Progenitor cell of endocrine pancreas (in vitro differentiated cells): ENCODE measurements around the gene FOXE1. TPM values are rescaled to one million over a fixed set of nuclear protein-coding genes. Genes with fewer than 3 reads are reported as not detected.

Experiments
- DNase-seq: peaks from one replicate; pipeline ENCODE4 v3.0.0; 2021; ENCODE audit warnings: low spot score; ENCODE audit not compliant: unreplicated experiment
- H3K27ac Mint-ChIP-seq: 2 replicates; pipeline ENCODE4 v1.8.0; 2021; ENCODE audit warnings: mild to moderate bottlenecking, moderate library complexity, mixed read lengths
- H3K27me3 Mint-ChIP-seq: 2 replicates; pipeline ENCODE4 v1.8.0; 2021; ENCODE audit warnings: mixed read lengths
- H3K36me3 Mint-ChIP-seq: 2 replicates; pipeline ENCODE4 v1.8.0; 2022; ENCODE audit warnings: mixed read lengths; ENCODE audit not compliant: insufficient read depth
- H3K4me1 Mint-ChIP-seq: 2 replicates; pipeline ENCODE4 v1.8.0; 2021; ENCODE audit warnings: low read depth, mixed read lengths
- H3K4me3 Mint-ChIP-seq: 2 replicates; pipeline ENCODE4 v1.8.0; 2021; ENCODE audit warnings: low read depth, mild to moderate bottlenecking, moderate library complexity, mixed read lengths
- H3K9me3 Mint-ChIP-seq: 2 replicates; pipeline ENCODE4 v1.8.0; 2021; ENCODE audit warnings: low read depth, mixed read lengths
- total RNA-seq: library from RNA; stranded (reverse); gene quantifications from 2 replicates; pipeline ENCODE4 v1.2.1, GENCODE V29; 2021
- TF ChIP-seq, protein P1 (sequence below): fragments of 200-600 bp; sonication (generic); IDR thresholded peaks from one replicate; pipeline ENCODE4 v1.5.0; 2021; ENCODE audit warnings: antibody characterized with exemption, mild to moderate bottlenecking; ENCODE audit not compliant: unreplicated experiment

The FOXE1 gene
- total RNA-seq, 1 donor from 2014 or later = 0.29 TPM

DNA sequence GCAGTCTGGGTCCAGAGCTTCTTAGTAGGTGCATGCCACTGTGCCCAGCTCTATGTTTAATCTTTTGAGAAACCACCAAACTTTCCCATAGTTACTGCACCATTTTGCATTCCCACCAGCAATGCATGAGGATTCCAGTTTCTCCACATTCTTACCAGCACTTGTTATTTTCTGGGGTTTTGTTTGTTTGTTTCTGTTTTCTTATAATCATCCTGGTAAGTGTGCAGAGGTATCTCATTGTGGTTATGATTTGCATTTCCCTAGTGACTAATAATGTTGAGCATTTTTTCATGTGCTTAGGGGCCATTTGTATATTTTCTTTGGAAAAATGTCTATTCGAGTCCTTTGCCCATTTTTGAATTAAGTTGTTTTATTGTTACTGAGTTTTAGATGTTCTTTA lies 11.4 kb downstream of the FOXE1 start:
- TF ChIP-seq, protein P1, sequence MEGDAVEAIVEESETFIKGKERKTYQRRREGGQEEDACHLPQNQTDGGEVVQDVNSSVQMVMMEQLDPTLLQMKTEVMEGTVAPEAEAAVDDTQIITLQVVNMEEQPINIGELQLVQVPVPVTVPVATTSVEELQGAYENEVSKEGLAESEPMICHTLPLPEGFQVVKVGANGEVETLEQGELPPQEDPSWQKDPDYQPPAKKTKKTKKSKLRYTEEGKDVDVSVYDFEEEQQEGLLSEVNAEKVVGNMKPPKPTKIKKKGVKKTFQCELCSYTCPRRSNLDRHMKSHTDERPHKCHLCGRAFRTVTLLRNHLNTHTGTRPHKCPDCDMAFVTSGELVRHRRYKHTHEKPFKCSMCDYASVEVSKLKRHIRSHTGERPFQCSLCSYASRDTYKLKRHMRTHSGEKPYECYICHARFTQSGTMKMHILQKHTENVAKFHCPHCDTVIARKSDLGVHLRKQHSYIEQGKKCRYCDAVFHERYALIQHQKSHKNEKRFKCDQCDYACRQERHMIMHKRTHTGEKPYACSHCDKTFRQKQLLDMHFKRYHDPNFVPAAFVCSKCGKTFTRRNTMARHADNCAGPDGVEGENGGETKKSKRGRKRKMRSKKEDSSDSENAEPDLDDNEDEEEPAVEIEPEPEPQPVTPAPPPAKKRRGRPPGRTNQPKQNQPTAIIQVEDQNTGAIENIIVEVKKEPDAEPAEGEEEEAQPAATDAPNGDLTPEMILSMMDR = no peak
- H3K27ac Mint-ChIP-seq = no peak overlapping the region
- no peak overlapping the region for H3K4me3 Mint-ChIP-seq
- H3K4me1 Mint-ChIP-seq = no peaks in the 10 kb centered on the region
- peaks cover 13% of the 10 kb centered on the region for H3K9me3 Mint-ChIP-seq
- no peak for DNase-seq
- peaks cover 73% of the 10 kb centered on the region for H3K27me3 Mint-ChIP-seq
- H3K36me3 Mint-ChIP-seq = no peaks in the 10 kb centered on the region

DNA sequence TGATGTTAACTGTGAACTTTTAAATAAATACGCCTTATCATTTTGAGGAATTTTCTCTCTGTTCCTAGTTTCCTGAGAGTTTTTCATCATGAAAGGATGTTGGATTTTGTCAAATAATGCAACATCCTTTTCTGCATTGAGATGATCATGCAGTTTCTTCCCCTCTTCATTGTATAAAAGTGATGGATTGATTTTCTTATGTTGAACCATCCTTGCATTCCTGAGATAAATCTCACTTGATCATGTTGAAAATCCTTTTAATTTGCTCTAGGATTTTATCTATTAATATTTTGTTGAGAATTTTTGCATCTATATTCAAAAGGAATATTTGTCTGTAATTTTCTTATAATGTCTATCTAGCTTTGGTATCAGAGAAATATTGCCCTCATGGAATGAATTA lies 13.3 kb downstream of the FOXE1 start:
- no peak overlapping the region for H3K27ac Mint-ChIP-seq
- TF ChIP-seq, protein P1 = no peak
- H3K4me3 Mint-ChIP-seq = no peak overlapping the region
- no peak for DNase-seq
- H3K27me3 Mint-ChIP-seq = peaks cover 59% of the 10 kb centered on the region
- H3K4me1 Mint-ChIP-seq = no peaks in the 10 kb centered on the region
- peaks cover 13% of the 10 kb centered on the region for H3K9me3 Mint-ChIP-seq
- H3K36me3 Mint-ChIP-seq = no peaks in the 10 kb centered on the region

DNA sequence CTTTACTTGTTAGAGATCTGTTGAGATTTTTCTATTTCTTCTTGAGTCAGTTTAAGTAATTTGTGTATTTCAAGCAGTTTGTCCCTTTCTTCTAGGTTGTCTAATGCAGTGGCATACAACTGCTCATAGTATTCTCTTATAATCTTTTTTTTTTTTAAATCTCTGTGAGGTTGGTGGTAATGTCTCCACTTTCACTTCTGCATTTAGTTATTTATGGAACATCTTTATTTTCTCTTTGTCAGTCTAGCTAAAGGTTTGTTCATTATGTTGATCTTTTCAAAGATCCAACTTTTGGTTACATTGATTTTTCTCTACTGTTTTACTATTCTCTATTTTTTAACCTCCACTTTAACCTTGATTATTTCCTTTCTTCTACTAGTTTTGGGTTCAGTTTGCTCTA lies 13.8 kb downstream of the FOXE1 start:
- H3K4me3 Mint-ChIP-seq = no peak overlapping the region
- peaks cover 13% of the 10 kb centered on the region for H3K9me3 Mint-ChIP-seq
- DNase-seq = no peak
- no peaks in the 10 kb centered on the region for H3K36me3 Mint-ChIP-seq
- no peaks in the 10 kb centered on the region for H3K4me1 Mint-ChIP-seq
- H3K27me3 Mint-ChIP-seq = peaks cover 54% of the 10 kb centered on the region
- TF ChIP-seq, protein P1 = no peak
- no peak overlapping the region for H3K27ac Mint-ChIP-seq

DNA sequence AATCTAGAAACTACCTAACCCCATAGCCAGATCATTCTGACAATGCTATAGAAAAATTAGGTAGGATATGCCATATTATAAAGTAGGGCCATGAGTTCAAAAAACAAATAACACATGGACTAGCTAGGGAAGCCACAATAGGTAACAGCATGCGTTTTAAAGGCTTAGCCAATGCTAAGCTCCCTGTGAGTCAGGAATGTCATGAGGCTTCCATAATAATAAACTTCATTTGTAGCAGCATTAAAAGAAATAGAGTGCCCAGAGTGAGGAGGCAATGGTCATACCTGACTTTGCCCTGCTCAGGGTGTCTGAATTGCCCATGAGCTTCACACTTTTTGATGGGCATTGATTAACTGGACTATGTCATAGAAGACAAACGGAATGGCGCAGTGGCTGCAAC lies 15.8 kb downstream of the FOXE1 start:
- Mint-ChIP-seq H3K4me3 (no peak overlapping the region), H3K27ac (no peak overlapping the region), H3K36me3 (no peaks in the 10 kb centered on the region), H3K27me3 (peaks cover 35% of the 10 kb centered on the region), H3K9me3 (peaks cover 13% of the 10 kb centered on the region), H3K4me1 (no peaks in the 10 kb centered on the region)
- TF ChIP-seq, protein P1 = no peak
- no peak for DNase-seq

DNA sequence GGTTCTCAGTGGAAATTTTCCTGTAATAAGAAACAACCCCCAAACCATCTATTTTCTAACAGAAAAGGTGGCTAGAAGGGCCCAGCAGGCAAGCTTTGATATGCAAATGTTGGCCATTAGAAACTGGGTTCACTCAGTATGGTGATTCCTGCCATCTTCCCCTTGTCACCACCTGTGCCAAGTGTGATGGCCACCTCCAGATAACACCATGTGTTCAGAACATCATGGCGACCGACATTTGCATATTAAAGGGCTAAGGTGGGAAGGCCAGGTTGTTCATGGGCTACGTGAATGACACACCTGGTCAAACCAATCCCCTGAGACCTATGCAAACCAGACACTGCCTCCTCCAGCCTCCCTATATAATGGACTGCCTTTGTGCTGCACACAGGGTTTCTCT lies 20.4 kb downstream of the FOXE1 start:
- Mint-ChIP-seq H3K27ac (no peak overlapping the region), H3K4me3 (no peak overlapping the region), H3K36me3 (no peaks in the 10 kb centered on the region), H3K9me3 (no peaks in the 10 kb centered on the region), H3K27me3 (peaks cover 31% of the 10 kb centered on the region), H3K4me1 (no peaks in the 10 kb centered on the region)
- DNase-seq = no peak
- TF ChIP-seq, protein P1 = no peak
